H9 (cell line): ENCODE measurements around the gene NDUFAF2. TPM values are rescaled to one million over a fixed set of nuclear protein-coding genes. Genes with fewer than 3 reads are reported as not detected.

Source experiments
- DNase-seq: peaks from one replicate; pipeline ENCODE4 v3.0.0-alpha.2; 2017
- H2AFZ ChIP-seq: one replicate; pipeline ENCODE4 v1.6.1; 2013; ENCODE audit warnings: mild to moderate bottlenecking, low read length, control low read depth, moderate library complexity
- H2AK5ac ChIP-seq: 2 replicates; pipeline ENCODE4 v1.6.1; 2013; ENCODE audit warnings: low read length, control low read depth, mixed read lengths; ENCODE audit not compliant: insufficient read length
- H2BK120ac ChIP-seq: one replicate; pipeline ENCODE4 v1.6.1; 2013; ENCODE audit warnings: low read depth, mild to moderate bottlenecking, low read length, control low read depth, inconsistent platforms; ENCODE audit not compliant: poor library complexity, severe bottlenecking
- H2BK12ac ChIP-seq: 2 replicates; pipeline ENCODE4 v1.6.1; 2013; ENCODE audit warnings: low read length, control low read depth, mixed read lengths, low read depth; ENCODE audit not compliant: insufficient read length
- H2BK15ac ChIP-seq: 2 replicates; pipeline ENCODE4 v1.6.1; 2013; ENCODE audit warnings: low read depth, low read length, control low read depth
- H2BK20ac ChIP-seq: one replicate; pipeline ENCODE4 v1.6.1; 2013; ENCODE audit warnings: low read depth, mild to moderate bottlenecking, low read length, control low read depth, inconsistent platforms; ENCODE audit not compliant: poor library complexity, severe bottlenecking
- H2BK5ac ChIP-seq: 2 replicates; pipeline ENCODE4 v1.6.1; 2013; ENCODE audit warnings: low read length, control low read depth, mixed read lengths; ENCODE audit not compliant: insufficient read length
- H3K14ac ChIP-seq: 2 replicates; pipeline ENCODE4 v1.6.1; 2013; ENCODE audit warnings: low read length, control low read depth; ENCODE audit not compliant: insufficient read depth
- H3K18ac ChIP-seq: 2 replicates; pipeline ENCODE4 v1.6.1; 2013; ENCODE audit warnings: low read depth, mild to moderate bottlenecking, mixed read lengths, low read length, control low read depth; ENCODE audit not compliant: insufficient read length
- H3K23ac ChIP-seq: 2 replicates; pipeline ENCODE4 v1.6.1; 2013; ENCODE audit warnings: low read length, control low read depth, mixed read lengths, low read depth; ENCODE audit not compliant: insufficient read length
- H3K23me2 ChIP-seq: 2 replicates; pipeline ENCODE4 v1.6.1; 2013; ENCODE audit warnings: low read depth, mild to moderate bottlenecking, mixed read lengths, low read length, control low read depth; ENCODE audit not compliant: insufficient read length, poor library complexity, severe bottlenecking
- H3K27ac ChIP-seq: 2 replicates; pipeline ENCODE4 v1.5.1; 2013; ENCODE audit warnings: low read length, control low read depth, mixed read lengths, low read depth; ENCODE audit not compliant: insufficient read length
- H3K27me3 ChIP-seq: 2 replicates; pipeline ENCODE4 v1.6.1; 2013; ENCODE audit warnings: low read length, control low read depth, inconsistent platforms; ENCODE audit not compliant: insufficient read depth
- H3K4ac ChIP-seq: 2 replicates; pipeline ENCODE4 v1.6.1; 2013; ENCODE audit warnings: low read depth, mild to moderate bottlenecking, control low read depth, inconsistent platforms, low read length, moderate library complexity
- H3K4me1 ChIP-seq: 2 replicates; pipeline ENCODE4 v1.6.1; 2013; ENCODE audit warnings: low read length, control low read depth, inconsistent platforms; ENCODE audit not compliant: insufficient read depth
- H3K4me2 ChIP-seq: 2 replicates; pipeline ENCODE4 v1.6.1; 2013; ENCODE audit warnings: low read length, control low read depth, mixed read lengths; ENCODE audit not compliant: insufficient read length, insufficient read depth
- H3K56ac ChIP-seq: 2 replicates; pipeline ENCODE4 v1.6.1; 2013; ENCODE audit warnings: low read depth, mild to moderate bottlenecking, mixed read lengths, low read length, control low read depth; ENCODE audit not compliant: insufficient read length
- H3K79me1 ChIP-seq: 2 replicates; pipeline ENCODE4 v1.6.1; 2013; ENCODE audit warnings: low read depth, mild to moderate bottlenecking, moderate library complexity, low read length, control low read depth, inconsistent platforms; ENCODE audit not compliant: insufficient read depth, poor library complexity, severe bottlenecking
- H3K79me2 ChIP-seq: 2 replicates; pipeline ENCODE4 v1.6.1; 2013; ENCODE audit warnings: low read length, control low read depth, inconsistent platforms; ENCODE audit not compliant: insufficient read depth
- H3K9ac ChIP-seq: 2 replicates; pipeline ENCODE4 v1.6.1; 2013; ENCODE audit warnings: low read length, control low read depth, mixed read lengths; ENCODE audit not compliant: insufficient read length; ENCODE audit errors: extremely low read depth
- H3K9me3 ChIP-seq: one replicate; pipeline ENCODE4 v1.6.1; 2013; ENCODE audit warnings: low read depth, low read length, inconsistent platforms; ENCODE audit not compliant: control insufficient read depth
- H3T11ph ChIP-seq: one replicate; pipeline ENCODE4 v1.6.1; 2013; ENCODE audit warnings: mild to moderate bottlenecking, low read length, control low read depth, inconsistent platforms
- H4K20me1 ChIP-seq: one replicate; pipeline ENCODE4 v1.6.1; 2013; ENCODE audit not compliant: control insufficient read depth, insufficient read length, insufficient read depth
- H4K5ac ChIP-seq: 2 replicates; pipeline ENCODE4 v1.6.1; 2013; ENCODE audit warnings: low read depth, mild to moderate bottlenecking, mixed read lengths, low read length, control low read depth; ENCODE audit not compliant: insufficient read length
- H4K8ac ChIP-seq: replicated peaks from 2 replicates; pipeline ENCODE4 v1.6.1; 2013; ENCODE audit warnings: low read length, control low read depth, mixed read lengths, low read depth; ENCODE audit not compliant: insufficient read length
- H4K91ac ChIP-seq: 2 replicates; pipeline ENCODE4 v1.6.1; 2013; ENCODE audit warnings: low read depth, mild to moderate bottlenecking, moderate library complexity, mixed read lengths, low read length, control low read depth; ENCODE audit not compliant: insufficient read length
- H3K27ac Mint-ChIP-seq, 3 experiments: 2 replicates in 2 of 3; 3 replicates in 1 of 3; pipeline ENCODE4 v1.8.0; 2020 to 2021; ENCODE audit warnings: mixed read lengths in 3 of 3, mild to moderate bottlenecking in 1 of 3, moderate library complexity in 1 of 3
- H3K27me3 Mint-ChIP-seq: 2 replicates; pipeline ENCODE4 v1.8.0; 2021; ENCODE audit warnings: low read depth, mild to moderate bottlenecking, moderate library complexity, mixed read lengths
- H3K36me3 Mint-ChIP-seq, 3 experiments: 2 replicates in 2 of 3; 3 replicates in 1 of 3; pipeline ENCODE4 v1.8.0; 2020 to 2021; ENCODE audit warnings: low read depth in 3 of 3, mixed read lengths in 3 of 3; ENCODE audit not compliant: insufficient read depth in 1 of 3
- H3K4me1 Mint-ChIP-seq, 2 experiments: 2 replicates each; pipeline ENCODE4 v1.8.0; 2020; ENCODE audit warnings: mixed read lengths in 2 of 2
- H3K4me3 Mint-ChIP-seq, 2 experiments: 2 replicates in 1 of 2; 3 replicates in 1 of 2; pipeline ENCODE4 v1.8.0; 2020 to 2021; ENCODE audit warnings: mild to moderate bottlenecking in 2 of 2, mixed read lengths in 2 of 2, moderate library complexity in 1 of 2
- H3K9me3 Mint-ChIP-seq, 2 experiments: 2 replicates in 1 of 2; 3 replicates in 1 of 2; pipeline ENCODE4 v1.8.0; 2020; ENCODE audit warnings: mild to moderate bottlenecking in 2 of 2, mixed read lengths in 2 of 2, moderate library complexity in 1 of 2
- CTCF ChIP-seq: fragments of 200-600 bp; sonication (generic); conservative IDR thresholded peaks from 3 replicates; pipeline ENCODE4 v1.8.0; 2021; ENCODE audit warnings: antibody characterized with exemption, mild to moderate bottlenecking
- WGBS: extraction: QIAGEN DNeasy Blood & Tissue Kit; methylation state at CpG from one replicate; pipeline ENCODE4 v1.1.7; 2013; ENCODE audit warnings: missing lambda C conversion rate, low lambda C conversion rate, mixed read lengths; ENCODE audit not compliant: insufficient read length; ENCODE audit errors: extremely low coverage; 5-methylcytosine and 5-hydroxymethylcytosine counted together
- total RNA-seq: library from RNA; stranded (reverse); gene quantifications from 2 replicates; pipeline ENCODE4 v1.2.1, GENCODE V29; 2021

The NDUFAF2 gene
- total RNA-seq, 1 experiment from 2014 or later, result 31.4 TPM

- WGBS, result no CpG with 5 or more reads among the region's 2 CpGs
- H3K4me2 ChIP-seq, result no peak overlapping the region
These were observed 239.7 kb downstream of the NDUFAF2 start for GRCh38 chr5:61184708-61185107.

More at GRCh38 chr5:61184708-61185107, 239.7 kb downstream of the NDUFAF2 start:
- Histone ChIP-seq H3K56ac (no peak overlapping the region), H3K14ac (no peak overlapping the region), H3T11ph (no peak overlapping the region), H2AFZ (no peak overlapping the region), H3K18ac (no peak overlapping the region), H2BK5ac (no peak overlapping the region), H3K9ac (no peak overlapping the region), H3K79me1 (no peaks in the 10 kb centered on the region), H4K20me1 (no peaks in the 10 kb centered on the region), H3K79me2 (no peaks in the 10 kb centered on the region), H4K5ac (no peak overlapping the region), H3K9me3 (no peaks in the 10 kb centered on the region), H3K27me3 (no peaks in the 10 kb centered on the region), H2BK12ac (no peak overlapping the region), H2BK15ac (no peak overlapping the region), H4K91ac (no peak overlapping the region), H3K23ac (no peak overlapping the region), H2AK5ac (no peak overlapping the region), H3K4ac (no peak overlapping the region), H3K27ac (no peak overlapping the region), H3K4me1 (peaks cover 5% of the 10 kb centered on the region; the same call in 1 of the 2 replicates), H4K8ac (no peak overlapping the region), H2BK20ac (no peak overlapping the region), H3K23me2 (no peaks in the 10 kb centered on the region), H2BK120ac (no peak overlapping the region)
- Mint-ChIP-seq H3K27ac (no peak overlapping the region), H3K4me1 (peaks cover 14 to 16% of the 10 kb centered on the region in 2 experiments), H3K36me3 (no peaks in the 10 kb centered on the region), H3K9me3 (no peaks in the 10 kb centered on the region), H3K4me3 (no peak overlapping the region), H3K27me3 (no peaks in the 10 kb centered on the region)
- no peak for TF ChIP-seq CTCF
- DNase-seq, result no peak
